A204.1 (cell line): ENCODE data around the gene PCDHGA12.
"Not testable (repeated sequence)": the region's sequence is repeated elsewhere in the genome, so short reads cannot be mapped to it uniquely, and the experiment has no call there.

Experiments used
- FAIRE-seq: peaks from 2 replicates; lab custom pipeline; 2012; peaks lifted over from hg19 to GRCh38; lab: Jason Lieb, UNC

The PCDHGA12 gene

DNA sequence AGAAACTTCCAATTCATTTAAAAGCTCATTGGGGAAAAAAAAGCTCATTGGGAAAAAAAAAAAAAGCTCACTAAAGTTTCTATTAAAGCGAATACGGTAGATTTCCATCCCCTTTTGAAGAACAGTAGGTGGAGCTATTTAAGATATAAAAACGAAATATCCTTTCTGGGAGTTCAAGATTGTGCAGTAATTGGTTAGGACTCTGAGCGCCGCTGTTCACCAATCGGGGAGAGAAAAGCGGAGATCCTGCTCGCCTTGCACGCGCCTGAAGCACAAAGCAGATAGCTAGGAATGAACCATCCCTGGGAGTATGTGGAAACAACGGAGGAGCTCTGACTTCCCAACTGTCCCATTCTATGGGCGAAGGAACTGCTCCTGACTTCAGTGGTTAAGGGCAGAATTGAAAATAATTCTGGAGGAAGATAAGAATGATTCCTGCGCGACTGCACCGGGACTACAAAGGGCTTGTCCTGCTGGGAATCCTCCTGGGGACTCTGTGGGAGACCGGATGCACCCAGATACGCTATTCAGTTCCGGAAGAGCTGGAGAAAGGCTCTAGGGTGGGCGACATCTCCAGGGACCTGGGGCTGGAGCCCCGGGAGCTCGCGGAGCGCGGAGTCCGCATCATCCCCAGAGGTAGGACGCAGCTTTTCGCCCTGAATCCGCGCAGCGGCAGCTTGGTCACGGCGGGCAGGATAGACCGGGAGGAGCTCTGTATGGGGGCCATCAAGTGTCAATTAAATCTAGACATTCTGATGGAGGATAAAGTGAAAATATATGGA lies at the start of gene PCDHGA12:
PCDHGA12 (plus strand) TSS at position 176 of the 782 bp plus-strand sequence; CDS start at position 429, 253 bp downstream.
- no peak for FAIRE-seq

DNA sequence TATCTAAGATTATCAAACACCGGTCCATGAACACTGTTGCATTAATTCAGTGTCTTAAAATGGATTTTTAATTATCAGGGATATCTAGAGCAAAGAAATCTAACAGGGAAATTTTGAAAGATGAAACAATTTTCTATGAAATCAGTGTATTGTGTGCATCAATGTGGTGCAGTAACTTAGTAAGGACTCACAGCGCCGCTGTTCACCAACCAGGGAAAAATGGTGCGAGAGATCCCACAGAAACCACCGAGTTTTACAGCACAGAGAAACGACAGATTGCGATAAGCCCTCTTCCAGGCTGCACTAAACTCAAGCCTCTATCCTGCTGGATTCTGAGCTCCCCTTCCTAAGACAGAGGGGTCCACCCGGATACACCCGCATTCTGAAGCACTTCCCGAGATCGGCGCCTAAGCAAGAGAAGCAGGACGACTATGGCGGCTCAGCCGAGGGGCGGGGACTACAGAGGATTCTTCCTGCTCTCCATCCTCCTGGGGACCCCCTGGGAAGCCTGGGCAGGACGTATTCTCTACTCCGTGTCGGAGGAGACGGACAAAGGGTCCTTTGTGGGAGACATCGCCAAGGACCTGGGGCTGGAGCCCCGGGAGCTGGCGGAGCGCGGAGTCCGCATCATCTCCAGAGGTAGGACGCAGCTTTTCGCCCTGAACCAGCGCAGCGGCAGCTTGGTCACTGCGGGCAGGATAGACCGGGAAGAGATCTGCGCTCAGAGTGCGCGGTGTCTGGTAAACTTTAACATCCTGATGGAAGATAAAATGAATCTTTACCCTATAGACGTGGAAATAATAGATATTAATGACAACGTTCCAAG lies 47.6 kb upstream of the PCDHGA12 start, which contains the start of gene PCDHGA7:
PCDHGA7 (plus strand) TSS at position 274 of the 826 bp plus-strand sequence; CDS start at position 432, 158 bp downstream.
- FAIRE-seq = no peak

DNA sequence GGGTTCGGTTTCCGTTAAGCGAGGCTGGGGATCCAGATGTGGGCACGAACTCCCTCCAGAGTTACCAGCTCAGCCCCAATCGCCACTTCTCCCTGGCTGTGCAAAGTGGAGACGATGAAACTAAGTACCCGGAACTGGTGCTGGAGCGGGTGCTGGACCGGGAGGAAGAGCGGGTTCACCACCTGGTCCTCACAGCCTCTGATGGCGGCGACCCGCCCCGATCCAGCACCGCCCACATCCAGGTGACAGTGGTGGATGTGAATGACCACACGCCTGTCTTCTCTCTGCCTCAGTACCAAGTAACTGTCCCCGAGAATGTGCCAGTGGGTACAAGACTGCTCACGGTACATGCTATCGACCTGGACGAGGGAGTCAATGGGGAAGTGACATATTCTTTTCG lies 47.0 kb upstream of the PCDHGA12 start:
- no peak for FAIRE-seq

DNA sequence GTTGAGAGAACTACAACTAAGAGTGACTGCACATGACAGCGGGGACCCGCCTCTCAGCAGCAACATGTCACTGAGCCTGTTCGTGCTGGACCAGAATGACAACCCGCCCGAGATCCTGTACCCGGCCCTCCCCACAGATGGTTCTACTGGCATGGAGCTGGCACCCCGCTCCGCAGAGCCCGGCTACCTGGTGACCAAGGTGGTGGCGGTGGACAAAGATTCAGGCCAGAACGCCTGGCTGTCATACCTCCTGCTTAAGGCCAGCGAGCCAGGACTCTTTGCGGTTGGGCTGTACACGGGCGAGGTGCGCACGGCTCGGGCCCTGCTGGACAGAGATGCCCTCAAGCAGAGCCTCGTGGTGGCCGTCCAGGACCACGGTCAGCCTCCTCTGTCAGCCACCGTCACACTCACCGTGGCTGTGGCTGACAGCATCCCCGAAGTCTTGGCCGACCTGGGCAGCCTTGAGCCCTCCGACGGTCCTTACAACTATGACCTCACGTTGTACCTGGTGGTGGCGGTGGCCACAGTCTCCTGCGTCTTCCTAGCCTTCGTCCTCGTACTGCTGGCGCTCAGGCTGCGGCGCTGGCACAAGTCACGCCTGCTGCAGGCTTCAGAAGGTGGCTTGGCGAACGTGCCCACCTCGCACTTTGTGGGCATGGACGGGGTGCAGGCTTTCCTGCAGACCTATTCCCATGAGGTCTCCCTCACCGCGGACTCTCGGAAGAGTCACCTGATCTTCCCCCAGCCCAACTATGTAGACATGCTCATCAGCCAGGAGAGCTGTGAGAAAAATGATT lies 45.6 kb upstream of the PCDHGA12 start:
- FAIRE-seq = no peak

DNA sequence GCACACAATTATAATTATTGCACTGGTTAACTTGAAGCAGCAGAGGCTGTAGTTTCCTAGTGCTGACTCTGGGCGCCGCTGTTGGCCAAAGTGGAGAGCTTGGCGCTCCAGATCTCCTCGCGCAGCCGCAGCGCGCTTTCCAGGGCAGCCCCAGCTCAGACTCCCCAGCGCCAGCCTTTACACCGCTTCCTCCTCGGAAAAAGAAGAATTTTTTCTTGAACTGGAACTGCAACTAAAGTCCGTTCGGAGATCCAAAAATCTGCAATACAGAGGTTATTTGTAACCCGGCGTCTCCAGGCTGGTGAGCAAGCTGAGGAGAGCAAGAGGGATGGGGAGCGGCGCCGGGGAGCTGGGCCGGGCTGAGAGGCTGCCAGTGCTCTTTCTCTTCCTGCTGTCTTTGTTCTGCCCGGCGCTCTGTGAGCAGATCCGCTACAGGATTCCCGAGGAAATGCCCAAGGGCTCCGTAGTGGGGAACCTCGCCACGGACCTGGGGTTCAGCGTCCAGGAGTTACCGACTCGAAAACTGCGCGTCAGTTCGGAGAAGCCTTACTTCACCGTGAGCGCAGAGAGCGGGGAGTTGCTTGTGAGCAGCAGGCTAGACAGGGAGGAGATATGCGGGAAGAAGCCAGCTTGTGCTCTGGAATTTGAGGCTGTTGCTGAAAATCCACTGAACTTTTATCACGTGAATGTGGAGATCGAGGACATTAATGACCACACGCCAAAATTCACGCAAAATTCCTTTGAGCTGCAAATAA lies 42.6 kb upstream of the PCDHGA12 start, which contains the start of gene PCDHGB4:
PCDHGB4 (plus strand) TSS at position 142 of the 755 bp plus-strand sequence; CDS start at position 329, 187 bp downstream.
- not testable (repeated sequence) for FAIRE-seq

DNA sequence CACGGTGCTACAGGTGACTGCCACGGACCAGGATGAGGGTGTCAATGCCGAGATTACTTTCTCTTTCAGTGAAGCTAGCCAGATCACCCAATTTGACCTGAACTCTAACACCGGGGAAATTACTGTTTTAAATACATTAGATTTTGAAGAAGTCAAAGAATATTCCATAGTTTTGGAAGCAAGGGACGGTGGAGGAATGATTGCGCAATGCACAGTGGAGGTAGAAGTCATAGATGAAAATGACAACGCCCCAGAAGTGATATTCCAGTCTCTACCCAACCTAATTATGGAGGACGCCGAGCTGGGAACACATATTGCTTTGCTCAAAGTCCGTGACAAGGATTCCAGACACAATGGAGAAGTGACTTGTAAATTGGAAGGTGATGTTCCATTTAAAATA lies 41.6 kb upstream of the PCDHGA12 start:
- no peak for FAIRE-seq

DNA sequence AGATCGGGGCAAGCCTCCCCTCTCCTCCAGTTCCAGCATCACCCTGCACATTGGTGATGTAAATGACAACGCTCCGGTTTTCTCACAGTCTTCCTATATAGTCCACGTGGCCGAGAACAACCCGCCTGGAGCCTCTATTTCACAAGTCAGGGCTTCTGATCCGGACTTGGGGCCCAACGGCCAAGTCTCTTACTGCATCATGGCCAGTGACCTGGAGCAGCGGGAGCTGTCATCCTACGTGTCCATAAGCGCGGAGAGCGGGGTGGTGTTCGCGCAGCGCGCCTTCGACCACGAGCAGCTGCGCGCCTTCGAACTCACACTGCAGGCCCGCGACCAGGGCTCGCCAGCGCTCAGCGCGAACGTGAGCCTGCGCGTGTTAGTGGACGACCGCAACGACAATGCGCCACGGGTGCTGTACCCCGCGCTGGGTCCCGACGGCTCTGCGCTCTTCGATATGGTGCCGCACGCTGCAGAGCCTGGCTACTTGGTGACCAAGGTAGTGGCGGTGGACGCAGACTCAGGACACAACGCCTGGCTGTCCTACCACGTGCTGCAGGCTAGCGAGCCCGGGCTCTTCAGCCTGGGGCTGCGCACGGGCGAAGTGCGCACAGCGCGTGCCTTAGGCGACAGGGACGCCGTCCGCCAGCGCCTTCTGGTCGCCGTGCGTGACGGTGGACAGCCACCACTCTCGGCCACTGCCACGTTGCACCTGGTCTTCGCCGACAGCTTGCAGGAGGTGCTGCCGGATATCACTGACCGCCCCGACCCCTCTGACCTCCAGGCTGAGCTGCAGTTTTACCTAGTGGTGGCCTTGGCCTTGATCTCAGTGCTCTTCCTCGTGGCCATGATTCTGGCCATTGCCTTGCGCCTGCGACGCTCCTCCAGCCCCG lies 40.9 kb upstream of the PCDHGA12 start:
- no peak for FAIRE-seq

DNA sequence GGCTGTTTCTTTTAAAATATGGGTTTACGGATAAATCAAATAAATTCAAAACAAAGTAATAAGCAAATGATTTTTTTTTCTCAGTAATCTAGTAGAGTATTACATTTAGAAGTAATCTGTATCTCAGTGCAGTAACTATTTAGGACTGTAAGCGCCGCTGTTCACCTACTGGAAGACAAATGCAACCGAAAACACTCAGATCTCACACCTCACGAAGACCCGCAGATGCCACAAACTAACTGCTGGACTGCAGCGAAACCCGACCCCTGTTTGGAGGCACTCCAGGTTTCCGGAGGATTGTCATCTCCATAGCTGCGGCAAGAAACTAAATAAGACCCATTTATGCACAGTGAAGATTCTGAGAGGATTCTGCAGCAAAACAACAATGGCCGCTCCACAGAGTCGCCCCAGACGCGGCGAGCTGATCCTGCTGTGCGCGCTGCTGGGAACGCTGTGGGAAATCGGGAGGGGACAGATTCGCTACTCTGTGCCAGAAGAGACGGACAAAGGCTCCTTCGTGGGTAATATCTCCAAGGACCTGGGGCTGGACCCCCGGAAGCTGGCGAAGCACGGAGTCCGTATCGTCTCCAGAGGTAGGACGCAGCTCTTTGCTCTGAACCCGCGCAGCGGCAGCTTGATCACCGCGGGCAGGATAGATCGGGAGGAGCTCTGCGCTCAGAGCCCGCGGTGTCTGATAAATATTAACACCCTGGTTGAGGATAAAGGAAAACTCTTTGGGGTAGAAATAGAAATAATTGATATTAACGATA lies 37.7 kb upstream of the PCDHGA12 start, which contains the start of gene PCDHGA8:
PCDHGA8 (plus strand) TSS at position 205 of the 770 bp plus-strand sequence; CDS start at position 386, 181 bp downstream.
- no peak for FAIRE-seq

DNA sequence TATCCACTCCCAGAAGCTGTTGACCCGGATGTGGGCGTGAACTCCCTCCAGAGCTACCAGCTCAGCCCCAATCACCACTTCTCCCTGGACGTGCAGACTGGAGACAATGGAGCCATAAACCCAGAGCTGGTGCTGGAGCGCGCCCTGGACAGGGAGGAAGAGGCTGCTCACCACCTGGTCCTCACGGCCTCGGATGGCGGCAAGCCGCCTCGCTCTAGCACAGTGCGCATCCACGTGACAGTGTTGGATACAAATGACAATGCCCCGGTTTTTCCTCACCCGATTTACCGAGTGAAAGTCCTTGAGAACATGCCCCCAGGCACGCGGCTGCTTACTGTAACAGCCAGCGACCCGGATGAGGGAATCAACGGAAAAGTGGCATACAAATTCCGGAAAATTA lies 37.0 kb upstream of the PCDHGA12 start:
- FAIRE-seq = no peak

DNA sequence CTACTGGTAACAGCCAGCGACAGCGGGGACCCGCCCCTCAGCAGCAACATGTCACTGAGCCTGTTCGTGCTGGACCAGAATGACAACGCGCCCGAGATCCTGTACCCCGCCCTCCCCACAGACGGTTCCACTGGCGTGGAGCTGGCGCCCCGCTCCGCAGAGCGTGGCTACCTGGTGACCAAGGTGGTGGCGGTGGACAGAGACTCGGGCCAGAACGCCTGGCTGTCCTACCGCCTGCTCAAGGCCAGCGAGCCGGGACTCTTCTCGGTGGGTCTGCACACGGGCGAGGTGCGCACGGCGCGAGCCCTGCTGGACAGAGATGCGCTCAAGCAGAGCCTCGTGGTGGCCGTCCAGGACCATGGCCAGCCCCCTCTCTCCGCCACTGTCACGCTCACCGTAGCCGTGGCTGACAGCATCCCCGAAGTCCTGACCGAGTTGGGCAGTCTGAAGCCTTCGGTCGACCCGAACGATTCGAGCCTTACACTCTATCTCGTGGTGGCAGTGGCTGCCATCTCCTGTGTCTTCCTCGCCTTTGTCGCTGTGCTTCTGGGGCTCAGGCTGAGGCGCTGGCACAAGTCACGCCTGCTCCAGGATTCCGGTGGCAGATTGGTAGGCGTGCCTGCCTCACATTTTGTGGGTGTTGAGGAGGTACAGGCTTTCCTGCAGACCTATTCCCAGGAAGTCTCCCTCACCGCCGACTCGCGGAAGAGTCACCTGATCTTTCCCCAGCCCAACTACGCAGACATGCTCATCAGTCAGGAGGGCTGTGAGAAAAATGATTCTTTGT lies 35.7 kb upstream of the PCDHGA12 start:
- not testable (repeated sequence) for FAIRE-seq

DNA sequence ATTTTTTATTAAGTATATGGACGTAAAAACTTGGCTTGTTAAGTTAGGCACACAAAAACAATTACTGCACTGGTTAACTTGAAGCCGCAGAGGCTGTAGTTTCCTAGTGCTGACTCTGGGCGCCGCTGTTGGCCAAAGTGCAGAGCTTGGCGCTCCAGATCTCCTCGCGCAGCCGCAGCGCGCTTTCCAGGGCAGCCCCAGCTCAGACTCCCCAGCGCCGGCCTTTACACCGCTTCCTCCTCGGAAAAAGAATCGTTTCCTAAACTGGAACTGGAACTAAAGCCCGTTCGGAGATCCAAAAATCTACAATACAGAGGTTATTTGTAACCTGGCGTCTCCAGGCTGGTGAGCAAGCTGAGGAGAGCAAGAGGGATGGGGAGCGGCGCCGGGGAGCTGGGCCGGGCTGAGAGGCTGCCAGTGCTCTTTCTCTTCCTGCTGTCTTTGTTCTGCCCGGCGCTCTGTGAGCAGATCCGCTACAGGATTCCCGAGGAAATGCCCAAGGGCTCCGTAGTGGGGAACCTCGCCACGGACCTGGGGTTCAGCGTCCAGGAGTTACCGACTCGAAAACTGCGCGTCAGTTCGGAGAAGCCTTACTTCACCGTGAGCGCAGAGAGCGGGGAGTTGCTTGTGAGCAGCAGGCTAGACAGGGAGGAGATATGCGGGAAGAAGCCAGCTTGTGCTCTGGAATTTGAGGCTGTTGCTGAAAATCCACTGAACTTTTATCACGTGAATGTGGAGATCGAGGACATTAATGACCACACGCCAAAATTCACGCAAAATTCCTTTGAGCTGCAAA lies 32.4 kb upstream of the PCDHGA12 start, which contains the start of gene PCDHGB5:
PCDHGB5 (plus strand) TSS at position 192 of the 796 bp plus-strand sequence; CDS start at position 373, 181 bp downstream.
- not testable (repeated sequence) for FAIRE-seq

DNA sequence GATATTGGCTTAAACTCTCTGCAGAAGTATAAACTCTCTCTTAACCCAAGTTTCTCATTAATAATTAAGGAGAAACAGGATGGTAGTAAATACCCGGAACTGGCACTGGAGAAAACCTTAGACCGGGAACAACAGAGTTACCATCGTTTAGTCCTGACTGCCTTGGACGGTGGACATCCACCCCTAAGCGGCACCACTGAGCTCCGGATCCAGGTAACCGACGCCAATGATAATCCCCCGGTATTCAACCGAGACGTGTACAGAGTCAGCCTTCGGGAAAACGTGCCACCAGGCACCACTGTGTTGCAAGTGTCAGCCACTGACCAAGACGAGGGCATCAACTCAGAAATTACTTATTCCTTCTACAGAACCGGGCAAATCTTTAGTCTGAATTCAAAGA lies 31.7 kb upstream of the PCDHGA12 start:
- FAIRE-seq = no peak

DNA sequence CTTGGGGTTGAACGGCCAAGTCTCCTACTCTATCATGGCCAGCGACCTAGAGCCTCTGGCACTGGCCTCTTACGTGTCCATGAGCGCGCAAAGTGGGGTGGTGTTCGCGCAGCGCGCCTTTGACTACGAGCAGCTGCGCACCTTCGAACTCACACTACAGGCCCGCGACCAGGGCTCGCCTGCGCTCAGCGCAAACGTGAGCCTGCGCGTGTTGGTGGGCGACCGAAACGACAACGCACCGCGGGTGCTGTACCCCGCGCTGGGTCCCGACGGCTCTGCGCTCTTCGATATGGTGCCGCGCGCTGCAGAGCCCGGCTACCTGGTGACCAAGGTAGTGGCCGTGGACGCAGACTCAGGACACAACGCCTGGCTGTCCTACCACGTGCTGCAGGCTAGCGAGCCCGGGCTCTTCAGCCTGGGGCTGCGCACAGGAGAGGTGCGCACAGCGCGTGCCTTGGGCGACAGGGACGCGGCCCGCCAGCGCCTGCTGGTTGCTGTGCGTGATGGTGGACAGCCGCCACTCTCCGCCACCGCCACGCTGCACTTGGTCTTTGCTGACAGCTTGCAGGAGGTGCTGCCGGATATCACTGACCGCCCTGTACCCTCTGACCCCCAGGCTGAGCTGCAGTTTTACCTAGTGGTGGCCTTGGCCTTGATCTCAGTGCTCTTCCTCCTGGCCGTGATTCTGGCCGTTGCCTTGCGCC lies 30.6 kb upstream of the PCDHGA12 start:
- FAIRE-seq = no peak

DNA sequence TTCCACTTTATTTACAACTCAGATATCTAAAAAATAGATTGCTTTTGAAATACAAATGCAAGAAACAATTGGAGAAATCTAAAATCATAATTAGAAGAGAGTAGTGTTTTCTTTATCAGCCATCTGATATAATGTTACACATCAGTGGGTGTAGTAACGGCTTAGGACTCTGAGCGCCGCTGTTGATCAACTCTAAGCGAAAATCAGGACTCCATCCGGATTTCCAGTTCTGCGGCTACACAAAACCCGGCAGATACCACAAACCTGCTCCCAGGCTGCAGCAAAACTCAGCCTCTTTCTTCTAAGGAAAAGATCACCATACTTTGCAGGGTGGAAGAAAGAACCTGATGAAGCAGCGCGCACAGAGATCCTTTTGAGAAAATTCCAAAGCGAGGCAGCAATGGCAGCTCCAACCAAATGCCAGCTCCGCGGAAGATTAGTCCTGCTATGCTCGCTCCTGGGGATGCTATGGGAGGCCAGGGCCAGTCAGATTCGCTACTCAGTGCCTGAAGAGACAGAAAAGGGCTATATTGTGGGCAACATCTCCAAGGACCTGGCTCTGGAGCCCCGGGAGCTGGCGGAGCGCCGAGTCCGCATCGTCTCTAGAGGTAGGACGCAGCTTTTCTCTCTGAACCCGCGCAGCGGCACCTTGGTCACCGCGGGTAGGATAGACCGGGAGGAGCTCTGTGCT lies 27.6 kb upstream of the PCDHGA12 start, which contains the start of gene PCDHGA9:
PCDHGA9 (plus strand) TSS at position 226 of the 691 bp plus-strand sequence; CDS start at position 401, 175 bp downstream.
- FAIRE-seq = no peak

DNA sequence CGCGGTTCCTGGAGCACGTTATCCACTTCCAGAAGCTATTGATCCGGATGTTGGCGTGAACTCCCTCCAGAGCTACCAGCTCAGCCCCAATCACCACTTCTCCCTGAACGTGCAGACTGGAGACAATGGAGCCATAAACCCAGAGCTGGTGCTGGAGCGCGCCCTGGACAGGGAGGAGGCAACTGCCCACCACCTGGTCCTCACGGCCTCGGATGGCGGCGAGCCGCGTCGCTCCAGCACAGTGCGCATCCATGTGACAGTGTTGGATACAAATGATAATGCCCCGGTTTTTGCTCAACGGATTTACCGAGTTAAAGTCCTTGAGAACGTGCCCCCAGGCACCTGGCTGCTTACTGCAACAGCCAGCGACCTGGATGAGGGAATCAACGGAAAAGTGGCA lies 26.9 kb upstream of the PCDHGA12 start:
- no peak for FAIRE-seq
